ENCODE results near the gene NTRK3.

GRCh38 chr15:88108991-88109390 lies 147.5 kb downstream of the NTRK3 start:
- TF ChIP-seq, protein P1, sequence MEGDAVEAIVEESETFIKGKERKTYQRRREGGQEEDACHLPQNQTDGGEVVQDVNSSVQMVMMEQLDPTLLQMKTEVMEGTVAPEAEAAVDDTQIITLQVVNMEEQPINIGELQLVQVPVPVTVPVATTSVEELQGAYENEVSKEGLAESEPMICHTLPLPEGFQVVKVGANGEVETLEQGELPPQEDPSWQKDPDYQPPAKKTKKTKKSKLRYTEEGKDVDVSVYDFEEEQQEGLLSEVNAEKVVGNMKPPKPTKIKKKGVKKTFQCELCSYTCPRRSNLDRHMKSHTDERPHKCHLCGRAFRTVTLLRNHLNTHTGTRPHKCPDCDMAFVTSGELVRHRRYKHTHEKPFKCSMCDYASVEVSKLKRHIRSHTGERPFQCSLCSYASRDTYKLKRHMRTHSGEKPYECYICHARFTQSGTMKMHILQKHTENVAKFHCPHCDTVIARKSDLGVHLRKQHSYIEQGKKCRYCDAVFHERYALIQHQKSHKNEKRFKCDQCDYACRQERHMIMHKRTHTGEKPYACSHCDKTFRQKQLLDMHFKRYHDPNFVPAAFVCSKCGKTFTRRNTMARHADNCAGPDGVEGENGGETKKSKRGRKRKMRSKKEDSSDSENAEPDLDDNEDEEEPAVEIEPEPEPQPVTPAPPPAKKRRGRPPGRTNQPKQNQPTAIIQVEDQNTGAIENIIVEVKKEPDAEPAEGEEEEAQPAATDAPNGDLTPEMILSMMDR (conservative IDR thresholded peaks at IDR 0.05 in 1 of 2, IDR thresholded peaks at IDR 0.05 in 1 of 2; ENCODE audit: extremely low read depth in 1 of 2, insufficient read depth in 1 of 2, low read depth in 1 of 2, low read length in 2 of 2), result no peak
- no peak for TF ChIP-seq EZH2 (IDR thresholded peaks at IDR 0.05; ENCODE audit: borderline replicate concordance, low read length)
